HepG2 (cell line): ENCODE results near the gene TCF25.

Experiments used
- CREB1 ChIP-seq, 2 experiments: fragments of 450-650 bp in 1 of 2; IDR thresholded peaks; 2 replicates each; pipeline ENCODE4 v1.6.1; 2016 to 2017; ENCODE audit warnings: control low read depth in 1 of 2, mild to moderate bottlenecking in 1 of 2, missing compliant biosample characterization in 1 of 2, missing genetic modification characterization in 1 of 2
- KLF11 ChIP-seq: IDR thresholded peaks from 2 replicates; pipeline ENCODE4 v1.6.1; 2016; ENCODE audit warnings: missing compliant biosample characterization
- SALL1 ChIP-seq: sonication (generic); formaldehyde crosslinking; IDR thresholded peaks from 2 replicates; pipeline ENCODE4 v1.8.0; 2022; ENCODE audit warnings: mild to moderate bottlenecking, missing genetic modification reagents
- SMAD3 ChIP-seq: sonication (generic); formaldehyde crosslinking; IDR thresholded peaks from 2 replicates; pipeline ENCODE4 v1.4.0; 2020; ENCODE audit warnings: missing genetic modification reagents
- XRCC5 ChIP-seq: fragments of 200-400 bp; formaldehyde crosslinking; optimal IDR thresholded peaks from 2 replicates; pipeline ENCODE3; 2017; ENCODE audit warnings: mild to moderate bottlenecking, low read length
- ZBTB33 ChIP-seq: sonication (generic); formaldehyde crosslinking; IDR thresholded peaks from 2 replicates; pipeline ENCODE4 v1.4.0; 2020; ENCODE audit warnings: missing genetic modification reagents
- ZNF335 ChIP-seq: sonication (generic); formaldehyde crosslinking; IDR thresholded peaks from 2 replicates; pipeline ENCODE4 v1.4.0; 2020; ENCODE audit warnings: missing genetic modification reagents
- ZNF432 ChIP-seq: sonication (generic); formaldehyde crosslinking; IDR thresholded peaks from 2 replicates; pipeline ENCODE4 v1.5.0; 2020; ENCODE audit warnings: missing genetic modification reagents, mild to moderate bottlenecking, borderline replicate concordance
- ZNF557 ChIP-seq: sonication (generic); formaldehyde crosslinking; IDR thresholded peaks from 2 replicates; pipeline ENCODE4 v1.4.0; 2020; ENCODE audit warnings: missing genetic modification reagents

DNA sequence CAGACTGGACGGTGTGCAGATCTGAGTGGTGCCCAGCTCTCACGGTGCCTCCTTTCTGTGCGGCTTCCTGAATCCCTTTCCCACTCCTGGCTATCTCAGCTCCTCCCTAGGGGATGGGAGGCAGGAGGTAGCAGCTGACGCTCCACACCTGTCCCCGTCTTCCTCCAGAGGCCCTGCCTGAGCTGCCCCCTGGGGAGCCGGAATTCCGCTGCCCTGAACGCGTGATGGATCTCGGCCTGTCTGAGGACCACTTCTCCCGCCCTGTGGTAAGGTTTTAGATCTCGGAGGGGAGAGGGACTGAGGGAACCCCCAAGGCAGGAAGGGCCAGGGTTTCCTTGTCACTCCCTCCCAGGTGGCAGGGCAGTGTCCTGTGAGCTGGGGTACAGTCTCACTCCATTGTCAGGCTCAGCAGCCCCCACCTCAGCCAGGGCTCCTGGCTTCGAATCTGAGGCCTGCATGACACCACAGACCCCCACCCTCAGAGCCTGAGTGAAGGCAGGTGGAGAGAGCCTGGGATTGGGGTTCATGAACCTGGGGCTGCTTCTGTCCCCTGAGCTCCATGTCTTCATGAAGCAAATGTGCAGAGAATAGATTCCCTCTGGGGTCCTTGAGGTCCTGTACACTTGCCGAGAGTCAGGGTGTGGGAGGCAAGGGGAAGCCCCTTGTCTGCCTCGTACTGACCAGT, 81.8 kb downstream of the TCF25 start:
- TF ChIP-seq KLF11 (CRISPR knock-in tag): no peak
- no peak for TF ChIP-seq ZNF335 (CRISPR knock-in tag)
- TF ChIP-seq CREB1 (IDR thresholded peaks at IDR 0.05): no peak
- no peak for TF ChIP-seq CREB1 (CRISPR knock-in tag; IDR thresholded peaks at IDR 0.05)
- TF ChIP-seq SALL1 (CRISPR knock-in tag): no peak
- no peak for TF ChIP-seq ZBTB33 (CRISPR knock-in tag)
- no peak for TF ChIP-seq XRCC5
- no peak for TF ChIP-seq SMAD3 (CRISPR knock-in tag)
- TF ChIP-seq ZNF432 (CRISPR knock-in tag): no peak
- TF ChIP-seq ZNF557: no peak
